GM19025 (cell line): ENCODE data around the gene RINL.
A peak's percentile ranks its signal among the peaks of the same experiment; 100 is the strongest.

Experiments
- ATAC-seq: cut with Tn5 transposase; IDR thresholded peaks from one replicate; pipeline ENCODE4 v1.9.1; 2021; ENCODE audit warnings: mild to moderate bottlenecking, low read depth, moderate library complexity; ENCODE audit not compliant: unreplicated experiment

The RINL gene

DNA sequence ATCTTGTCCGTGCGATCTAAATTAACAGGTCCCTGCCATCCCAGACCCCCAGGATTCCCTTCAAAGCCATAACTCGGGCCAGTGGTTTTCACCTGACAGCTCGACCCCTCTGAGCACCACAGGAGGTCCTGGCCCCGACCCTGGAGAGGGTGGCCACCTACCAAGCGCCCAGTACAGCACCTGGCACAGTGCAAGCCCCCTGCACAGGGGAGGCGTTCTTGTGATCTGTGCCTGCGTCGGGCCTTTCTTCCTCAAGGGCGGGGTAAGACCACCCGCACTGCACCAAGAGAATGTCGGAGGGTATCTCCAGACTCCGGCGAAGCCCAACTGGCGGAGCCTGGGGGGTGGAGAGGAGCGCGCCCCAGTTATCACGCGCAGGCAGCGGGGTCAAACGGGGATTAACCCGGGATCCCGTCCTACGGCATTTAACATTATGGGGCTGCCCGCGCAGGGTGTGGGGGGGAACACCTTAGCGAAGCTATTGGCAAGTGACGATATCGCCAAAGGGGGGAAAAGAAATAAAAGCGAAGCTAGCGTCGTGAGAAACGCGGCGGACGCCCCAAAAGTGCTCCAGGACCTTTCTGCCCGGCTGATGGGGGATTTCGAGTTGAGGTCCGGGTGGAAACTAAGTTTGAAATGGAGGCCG is 27.0 kb downstream of the RINL start:
- no peak for ATAC-seq

DNA sequence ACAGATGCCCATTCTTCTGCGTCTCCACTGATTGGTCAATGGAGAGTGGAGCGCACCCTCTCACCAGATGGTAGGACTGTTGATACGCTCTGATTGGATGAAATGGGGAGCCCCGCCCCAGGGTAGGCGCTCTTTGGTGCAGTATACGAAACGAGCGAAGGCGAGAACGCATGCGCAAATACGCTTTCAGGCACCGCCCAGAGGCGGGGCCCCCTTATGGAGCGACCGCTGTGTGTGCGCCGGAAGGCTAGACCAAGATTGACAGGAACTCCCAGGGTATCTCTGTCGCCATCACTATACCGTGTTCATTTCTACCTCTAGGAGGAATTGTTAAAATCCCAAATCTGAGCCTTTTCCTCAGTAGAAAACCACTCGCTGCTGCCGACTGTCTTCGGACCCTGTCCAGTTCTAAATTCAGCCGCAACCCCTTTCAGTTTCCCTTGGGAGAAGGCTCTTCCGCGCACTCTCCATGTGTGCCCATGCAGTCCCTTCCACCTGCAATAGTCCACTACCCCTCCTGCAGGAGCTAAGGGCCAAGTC is 27.6 kb downstream of the RINL start:
- peak; percentile 55 for ATAC-seq

GRCh38 chr19:38849860-38850435 is 28.1 kb downstream of the RINL start, which contains the start of gene HNRNPL:
HNRNPL (minus strand) TSS chr19:38849986; CDS start chr19:38849966, 20 bp downstream.
- ATAC-seq, result peak; percentile 48

DNA sequence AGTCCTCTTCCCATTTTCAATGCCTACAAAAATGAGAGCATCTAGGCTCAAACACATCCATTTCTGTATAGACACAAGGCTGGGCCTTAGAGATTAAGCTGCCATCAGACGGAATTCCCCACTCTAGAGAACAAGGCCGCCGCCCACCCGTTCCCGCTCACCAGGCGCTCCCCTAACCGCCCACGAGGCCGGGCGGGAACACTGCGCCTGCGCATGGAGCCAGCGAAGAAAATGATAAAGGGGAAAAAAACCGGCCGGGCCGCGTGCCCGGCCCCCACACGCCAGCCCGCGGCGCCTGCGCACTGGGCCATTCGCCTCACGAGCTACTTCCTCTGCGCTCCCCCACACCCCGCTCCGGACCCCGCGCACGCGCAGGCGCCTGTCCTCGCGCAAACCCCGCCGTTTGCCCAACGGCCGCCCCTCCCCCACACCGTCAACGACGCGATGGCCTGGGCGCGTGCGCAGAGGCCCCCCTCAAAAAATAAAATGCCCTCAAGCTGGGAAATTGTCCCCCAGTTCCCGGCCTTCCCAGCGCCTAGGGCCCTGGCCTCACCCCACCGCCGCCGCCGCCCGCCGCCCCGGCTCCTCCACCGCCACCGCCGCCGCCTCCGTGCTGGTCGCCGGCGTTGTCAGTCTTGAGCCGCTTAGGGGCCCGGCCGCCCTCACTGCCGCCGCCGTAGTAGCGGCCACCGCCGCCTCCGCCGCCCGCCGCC is 28.8 kb downstream of the RINL start:
- peak; percentile 20 for ATAC-seq

DNA sequence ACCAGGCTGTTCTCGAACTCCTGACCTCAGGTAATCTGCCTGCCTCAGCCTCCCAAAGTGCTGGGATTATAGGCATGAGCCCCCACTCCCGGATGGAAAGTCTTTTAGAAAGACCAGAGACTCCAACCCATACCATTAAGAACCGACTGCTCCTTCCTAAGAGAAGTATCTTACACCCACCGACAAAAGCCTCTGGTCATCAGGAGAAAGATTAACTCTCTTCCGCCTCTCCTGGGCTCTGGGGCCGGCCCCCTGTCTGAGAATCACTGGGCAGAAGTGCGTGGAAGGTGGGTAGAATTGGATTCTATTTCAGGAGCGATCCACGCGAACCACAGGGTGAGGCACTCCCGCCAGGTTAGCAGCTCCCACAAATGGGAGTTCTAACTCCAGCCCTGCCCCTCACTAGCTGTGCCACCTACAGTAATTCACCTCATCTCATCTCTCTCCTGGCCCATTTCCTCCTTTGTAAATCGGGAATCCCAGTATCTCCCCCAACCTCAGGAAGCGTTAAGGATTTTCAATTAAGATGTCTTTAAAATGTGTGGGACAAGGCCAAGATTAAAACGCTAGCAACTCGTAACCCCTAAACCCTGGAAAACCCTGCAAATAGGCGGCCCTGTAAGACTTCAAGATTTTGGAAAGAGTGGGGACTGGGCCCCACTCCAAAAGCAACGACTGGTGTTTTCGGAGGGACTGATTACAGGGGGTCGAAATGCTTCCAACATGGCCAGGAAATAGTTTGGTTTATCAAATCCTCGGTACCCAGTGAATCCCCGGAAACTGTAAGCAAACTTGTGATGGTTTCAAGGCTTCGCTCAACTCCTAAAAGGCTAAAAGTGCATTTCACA is 29.6 kb downstream of the RINL start:
- no peak for ATAC-seq

GRCh38 chr19:38846097-38846496 is 32.0 kb downstream of the RINL start:
- no peak for ATAC-seq

DNA sequence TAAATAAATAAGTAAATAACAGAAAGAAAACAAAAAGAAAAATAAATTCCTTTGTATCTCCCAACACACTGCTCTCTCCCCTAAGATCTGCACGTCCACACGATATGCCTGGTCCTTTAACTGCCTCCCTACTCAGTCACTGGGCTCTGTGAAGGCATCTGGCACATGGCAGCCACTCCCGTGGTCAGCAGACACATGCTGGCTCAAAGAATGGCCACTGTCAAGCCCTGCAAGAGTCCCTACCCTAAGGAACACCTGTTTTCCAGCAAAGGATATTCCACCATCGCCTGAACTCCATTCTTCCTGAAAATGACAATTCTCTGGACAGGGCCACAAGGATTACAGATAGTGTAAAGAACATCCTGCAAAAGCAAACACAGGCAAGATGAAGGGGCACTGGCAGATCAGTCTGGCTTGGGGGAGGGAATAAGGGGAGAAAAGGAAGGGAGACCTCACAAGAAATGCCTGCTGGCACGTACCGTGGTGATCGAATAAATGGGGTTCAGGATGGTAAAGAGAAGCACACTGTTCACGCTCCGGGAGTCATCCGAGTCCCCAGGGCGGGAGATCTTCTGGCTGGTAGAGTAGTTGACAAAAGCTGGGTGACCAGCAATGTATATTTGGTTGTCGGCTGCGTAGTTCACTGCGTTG is 32.6 kb downstream of the RINL start:
- ATAC-seq, result no peak

DNA sequence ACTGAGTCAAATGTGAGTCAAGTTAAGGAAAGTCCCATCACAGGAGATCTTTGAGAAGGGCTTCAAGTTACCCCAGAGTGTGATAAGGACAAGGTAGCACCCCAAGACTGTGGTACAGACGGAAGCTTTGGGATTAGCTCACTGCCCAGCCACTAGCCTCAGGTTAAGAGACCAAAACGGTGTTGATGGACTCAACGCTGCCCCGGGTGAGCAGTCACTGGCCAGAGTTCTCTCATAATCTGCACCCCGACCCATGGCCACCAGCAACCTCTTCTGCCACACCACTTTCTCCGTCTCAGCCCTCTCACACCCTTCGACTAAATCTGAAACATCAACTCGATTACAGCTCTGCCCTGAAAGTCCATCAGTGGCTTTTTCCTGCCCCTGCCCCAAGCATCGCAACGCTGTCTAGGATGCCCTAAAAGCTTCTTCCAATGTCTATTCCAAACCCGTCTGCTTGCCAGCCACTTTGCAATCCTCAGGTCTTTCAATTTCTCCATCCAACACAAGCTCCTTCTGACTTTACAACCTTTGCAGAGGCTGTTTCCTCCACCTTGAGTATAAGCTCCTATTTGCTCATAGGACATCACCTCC is 33.9 kb downstream of the RINL start:
- no peak for ATAC-seq

DNA sequence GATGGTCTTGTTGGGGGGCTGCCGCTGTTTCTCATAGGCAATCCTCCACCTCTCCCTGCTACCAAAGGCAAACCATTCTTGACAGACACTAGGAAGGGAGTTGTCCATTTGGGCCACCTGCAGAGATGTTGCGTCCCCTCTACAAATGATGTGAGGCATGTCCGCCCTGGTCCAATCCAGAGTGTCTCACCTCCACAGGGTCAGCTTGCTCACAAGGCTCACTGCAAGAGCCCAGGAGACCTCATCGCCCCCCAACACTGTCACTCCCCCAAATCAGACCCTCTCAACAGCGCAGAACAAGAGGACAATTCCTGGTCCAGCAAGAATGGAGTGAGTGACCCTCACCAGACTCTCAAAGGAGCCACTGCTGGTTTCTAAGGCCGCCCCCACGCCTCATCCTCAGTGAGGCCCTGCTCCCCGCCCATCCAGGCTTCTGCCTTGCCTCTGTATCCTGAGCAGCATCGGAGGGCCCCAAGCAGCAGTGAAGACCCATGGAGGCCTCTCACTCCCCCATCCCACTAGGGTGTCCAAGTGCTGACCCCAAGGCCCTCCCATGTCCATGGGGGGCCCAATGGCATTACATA is 34.8 kb downstream of the RINL start:
- ATAC-seq, result no peak

GRCh38 chr19:38842439-38843174 is 35.5 kb downstream of the RINL start:
- no peak for ATAC-seq

DNA sequence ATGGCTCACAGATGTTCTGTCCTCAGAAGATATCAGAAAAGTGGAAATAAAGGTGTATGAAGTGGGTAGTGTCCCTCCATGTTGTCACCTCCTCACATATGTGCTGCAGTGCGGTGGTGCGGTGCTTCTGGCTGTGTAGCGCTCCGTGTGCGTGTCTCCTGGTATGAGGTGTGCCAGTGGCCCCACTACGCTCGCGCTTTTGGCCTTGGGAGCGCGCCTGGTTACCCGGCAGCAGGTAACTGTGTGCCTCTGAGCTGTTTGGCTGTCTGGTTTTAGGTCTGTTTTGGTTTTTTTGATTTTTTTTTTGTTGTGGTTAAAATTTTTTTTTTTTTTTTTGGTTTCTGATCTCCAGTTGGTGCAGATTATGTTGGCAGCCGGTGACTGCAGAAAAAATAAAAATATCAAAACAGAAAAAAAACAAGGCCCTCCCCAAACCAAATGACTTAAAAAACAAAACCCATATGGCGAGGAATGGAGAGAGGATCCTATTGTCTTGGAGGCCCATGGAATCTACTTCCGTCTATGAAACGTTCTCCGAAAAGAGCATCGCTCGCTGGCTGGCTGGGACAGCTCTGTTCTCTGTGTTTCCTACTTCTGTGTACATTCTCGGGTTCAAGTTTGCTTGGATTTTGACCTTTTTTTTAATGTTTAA is 36.2 kb downstream of the RINL start:
- no peak for ATAC-seq

- no peak for ATAC-seq
These were observed 36.8 kb downstream of the RINL start for GRCh38 chr19:38841180-38841766.

- ATAC-seq, result no peak
These were observed 37.5 kb downstream of the RINL start for GRCh38 chr19:38840583-38840968.

DNA sequence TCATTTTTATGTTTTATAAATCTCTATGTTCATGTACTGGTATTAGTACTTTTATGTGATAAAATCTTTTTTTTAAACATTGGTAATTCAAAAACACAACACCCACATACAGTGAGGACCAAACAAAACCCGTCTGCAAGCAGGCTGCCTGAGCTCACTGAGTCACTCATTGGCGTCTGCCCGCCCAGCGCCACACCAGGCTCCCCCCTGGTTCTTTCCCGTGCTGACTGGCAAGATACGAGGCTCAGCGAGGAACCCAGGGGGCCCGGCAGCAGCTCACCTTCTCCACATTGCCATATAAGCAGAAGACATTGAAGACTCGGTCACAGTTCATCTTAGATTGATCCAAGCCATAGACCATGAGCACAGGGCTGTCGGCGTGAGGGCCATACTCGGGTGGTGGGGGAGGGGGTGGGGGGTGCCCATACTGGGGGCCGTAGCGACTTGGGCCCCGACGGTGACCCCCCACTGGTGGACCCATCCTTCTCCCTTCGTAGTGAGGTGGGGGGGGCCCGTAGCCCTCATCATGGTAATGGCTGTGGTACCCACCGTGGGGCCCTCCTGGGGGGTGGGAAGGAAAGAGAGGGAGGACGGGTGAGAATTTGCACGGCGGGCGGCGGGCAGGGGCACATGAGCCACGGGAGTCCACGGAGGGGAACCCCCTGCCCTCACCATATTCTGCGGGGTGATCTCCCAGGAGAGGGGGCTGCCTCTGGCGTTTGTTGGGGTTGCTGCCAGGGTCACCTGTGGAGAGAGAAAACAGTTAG is 38.1 kb downstream of the RINL start:
- no peak for ATAC-seq

GRCh38 chr19:38838986-38839761 is 38.9 kb downstream of the RINL start:
- no peak for ATAC-seq

- no peak for ATAC-seq
These were observed 39.7 kb downstream of the RINL start for GRCh38 chr19:38838208-38838985.
